GM23338 (cell line): ENCODE data around the gene HEPACAM. TPM values are rescaled to one million over a fixed set of nuclear protein-coding genes. Genes with fewer than 3 reads are reported as not detected.

Source experiments
- ATAC-seq: fragments of 200-7000 bp; cut with Tn5 transposase; 3 replicates; pipeline ENCODE4 v1.9.1; 2020
- DNase-seq: peaks from one replicate; pipeline ENCODE4 v3.0.0-alpha.2; 2015; ENCODE audit warnings: low spot score
- H2AFZ ChIP-seq: fragments of 200-600 bp; sonication (generic); 2 replicates; pipeline ENCODE4 v1.8.0; 2016; ENCODE audit warnings: antibody characterized with exemption, mild to moderate bottlenecking, moderate library complexity
- H3F3A ChIP-seq: fragments of 200-600 bp; sonication (generic); replicated peaks from 2 replicates; pipeline ENCODE4 v1.8.0; 2017; ENCODE audit warnings: antibody characterized with exemption, mixed run types, low read depth
- H3K27ac ChIP-seq: fragments of 200-600 bp; sonication (generic); 2 replicates; pipeline ENCODE4 v1.6.1; 2016; ENCODE audit warnings: low read depth
- H3K27me3 ChIP-seq: fragments of 200-600 bp; sonication (generic); 2 replicates; pipeline ENCODE4 v1.8.0; 2016; ENCODE audit warnings: mild to moderate bottlenecking, mixed run types, moderate library complexity; ENCODE audit not compliant: insufficient read depth
- H3K36me3 ChIP-seq: fragments of 200-600 bp; sonication (generic); 2 replicates; pipeline ENCODE4 v1.8.0; 2016; ENCODE audit warnings: mild to moderate bottlenecking; ENCODE audit not compliant: insufficient read depth
- H3K4me1 ChIP-seq: fragments of 200-600 bp; sonication (generic); 2 replicates; pipeline ENCODE4 v1.8.0; 2016; ENCODE audit warnings: mild to moderate bottlenecking, moderate library complexity; ENCODE audit not compliant: insufficient read depth
- H3K4me2 ChIP-seq: fragments of 200-600 bp; sonication (generic); 2 replicates; pipeline ENCODE4 v1.7.1; 2017; ENCODE audit warnings: mixed run types
- H3K4me3 ChIP-seq: fragments of 200-600 bp; sonication (generic); 2 replicates; pipeline ENCODE4 v1.6.1; 2016; ENCODE audit warnings: mixed run types
- H3K79me2 ChIP-seq: fragments of 200-600 bp; sonication (generic); replicated peaks from 2 replicates; pipeline ENCODE4 v1.8.0; 2017; ENCODE audit warnings: mild to moderate bottlenecking; ENCODE audit not compliant: insufficient read depth
- H3K9me2 ChIP-seq: fragments of 200-600 bp; sonication (generic); 2 replicates; pipeline ENCODE4 v1.8.0; 2017; ENCODE audit not compliant: insufficient read depth
- H4K20me1 ChIP-seq: fragments of 200-600 bp; sonication (generic); replicated peaks from 2 replicates; pipeline ENCODE4 v1.8.0; 2017; ENCODE audit warnings: mild to moderate bottlenecking; ENCODE audit not compliant: insufficient read depth
- H3K27ac Mint-ChIP-seq: 2 replicates; pipeline ENCODE4 v1.8.0; 2020; ENCODE audit warnings: inconsistent platforms, mild to moderate bottlenecking, moderate library complexity, mixed read lengths
- H3K27me3 Mint-ChIP-seq: 3 replicates; pipeline ENCODE4 v1.8.0; 2022; ENCODE audit warnings: low read depth, mild to moderate bottlenecking, moderate library complexity, mixed read lengths, inconsistent platforms; ENCODE audit not compliant: insufficient read depth, poor library complexity
- H3K36me3 Mint-ChIP-seq: 3 replicates; pipeline ENCODE4 v1.8.0; 2021; ENCODE audit warnings: low read depth, mild to moderate bottlenecking, inconsistent platforms, moderate library complexity, mixed read lengths
- H3K4me1 Mint-ChIP-seq: 3 replicates; pipeline ENCODE4 v1.8.0; 2020; ENCODE audit warnings: mild to moderate bottlenecking, inconsistent platforms, mixed read lengths
- H3K4me3 Mint-ChIP-seq: 3 replicates; pipeline ENCODE4 v1.8.0; 2021; ENCODE audit warnings: moderate library complexity, mild to moderate bottlenecking, inconsistent platforms, mixed read lengths
- H3K9me3 Mint-ChIP-seq: 3 replicates; pipeline ENCODE4 v1.8.0; 2020; ENCODE audit warnings: moderate library complexity, mild to moderate bottlenecking, inconsistent platforms, mixed read lengths
- CREB1 ChIP-seq: fragments of 250-450 bp; sonication (Bioruptor Pico); IDR thresholded peaks from 2 replicates; pipeline ENCODE4 v1.5.0; 2020; ENCODE audit warnings: low read depth, mild to moderate bottlenecking, moderate library complexity
- CTCF ChIP-seq, 2 experiments: fragments of 200-600 bp in 1 of 2; sonication (generic) in 1 of 2; conservative IDR thresholded peaks; 2 replicates each; pipeline versions ENCODE4 v1.5.1 to v1.6.1; 2016 to 2017; ENCODE audit warnings: antibody characterized with exemption in 2 of 2, low read depth in 2 of 2, mild to moderate bottlenecking in 2 of 2, moderate library complexity in 1 of 2
- ETS1 ChIP-seq: IDR thresholded peaks from 2 replicates; pipeline ENCODE4 v1.6.1; 2016; ENCODE audit warnings: antibody characterized with exemption
- EZH2 ChIP-seq: fragments of 200-600 bp; sonication (generic); IDR thresholded peaks from one replicate; pipeline ENCODE4 v1.8.0; 2017; ENCODE audit warnings: antibody characterized with exemption, mild to moderate bottlenecking, low read depth; ENCODE audit not compliant: unreplicated experiment
- EZH2phosphoT487 ChIP-seq: fragments of 200-600 bp; sonication (generic); IDR thresholded peaks from one replicate; pipeline ENCODE4 v1.8.1; 2018; ENCODE audit warnings: antibody characterized with exemption; ENCODE audit not compliant: unreplicated experiment
- JUNB ChIP-seq: IDR thresholded peaks from one replicate; pipeline ENCODE4 v1.6.1; 2016; ENCODE audit warnings: antibody characterized with exemption; ENCODE audit not compliant: unreplicated experiment
- POLR2AphosphoS5 ChIP-seq: IDR thresholded peaks from 2 replicates; pipeline ENCODE4 v1.6.1; 2016; ENCODE audit warnings: antibody characterized with exemption, low read depth
- REST ChIP-seq: IDR thresholded peaks from one replicate; pipeline ENCODE4 v1.6.1; 2018; ENCODE audit warnings: antibody characterized with exemption; ENCODE audit not compliant: unreplicated experiment
- STAT1 ChIP-seq: IDR thresholded peaks from one replicate; pipeline ENCODE4 v1.6.1; 2016; ENCODE audit warnings: antibody characterized with exemption; ENCODE audit not compliant: unreplicated experiment
- ZNF331 ChIP-seq: fragments of 250-450 bp; sonication (Bioruptor Pico); IDR thresholded peaks from 2 replicates; pipeline ENCODE4 v1.5.0; 2020; ENCODE audit warnings: low read depth, mild to moderate bottlenecking, moderate library complexity
- polyA plus RNA-seq: library from polyadenylated mRNA; unstranded; fragments of >200 nt; fragmentation: Nextera tagmentation; extraction: Ambion mirVana; gene quantifications from 2 replicates; pipeline ENCODE4 v1.2.1, GENCODE V29; 2016
- total RNA-seq: library from RNA; depleted of rRNA; stranded (reverse); fragments of >200 nt; shearing (Covaris generic); gene quantifications from 2 replicates; pipeline ENCODE4 v1.2.3, GENCODE V29; 2014

HEPACAM gene
- total and polyA plus RNA-seq, 2 experiments from 2014 or later = 0.17 TPM; not detected in 1

GRCh38 chr11:124870430-124870829 is 65.4 kb downstream of the HEPACAM start (continued):
- TF ChIP-seq CTCF (conservative IDR thresholded peaks at IDR 0.05; ENCODE audit: low read depth in 2 of 2) (no peak), JUNB (no peak), REST (no peak), STAT1 (no peak), CREB1 (CRISPR knock-in tag) (no peak), POLR2AphosphoS5 (no peak), EZH2 (no peak)

- Histone ChIP-seq H2AFZ (no peak overlapping the region), H3K79me2 (no peaks in the 10 kb centered on the region), H4K20me1 (peaks cover 14% of the 10 kb centered on the region), H3F3A (no peaks in the 10 kb centered on the region), H3K4me2 (no peak overlapping the region), H3K36me3 (no peaks in the 10 kb centered on the region), H3K9me2 (no peaks in the 10 kb centered on the region), H3K27me3 (peaks cover 100% of the 10 kb centered on the region), H3K4me3 (no peak overlapping the region), H3K27ac (no peak overlapping the region), H3K4me1 (peaks cover 11% of the 10 kb centered on the region; the same call in 1 of the 2 replicates)
- ATAC-seq (no peak), DNase-seq (no peak)
- Mint-ChIP-seq H3K9me3 (no peaks in the 10 kb centered on the region; the same call in 2 of the 3 replicates), H3K27me3 (peaks cover 98% of the 10 kb centered on the region), H3K4me3 (no peak overlapping the region), H3K4me1 (peaks cover 28% of the 10 kb centered on the region), H3K36me3 (no peaks in the 10 kb centered on the region), H3K27ac (no peak overlapping the region)
- TF ChIP-seq POLR2AphosphoS5 (no peak), EZH2 (peak; percentile 21)
Observed at GRCh38 chr11:124869856-124870387, 65.9 kb downstream of the HEPACAM start.

GRCh38 chr11:124869331-124869730 is 66.5 kb downstream of the HEPACAM start:
- H3K27me3 Mint-ChIP-seq = peaks cover 99% of the 10 kb centered on the region
- TF ChIP-seq POLR2AphosphoS5 (no peak), EZH2phosphoT487 (no peak), STAT1 (no peak), EZH2 (no peak), CTCF (conservative IDR thresholded peaks at IDR 0.05; ENCODE audit: low read depth in 2 of 2) (no peak), ETS1 (no peak), ZNF331 (CRISPR knock-in tag) (no peak)

More at GRCh38 chr11:124869331-124869730, 66.5 kb downstream of the HEPACAM start:
- Histone ChIP-seq H3K9me2 (no peaks in the 10 kb centered on the region), H2AFZ (no peak overlapping the region), H3K4me1 (peaks cover 11% of the 10 kb centered on the region; the same call in 1 of the 2 replicates), H3K4me2 (peak overlapping the region; percentile 60; the same call in 1 of the 2 replicates), H4K20me1 (peaks cover 20% of the 10 kb centered on the region), H3K79me2 (no peaks in the 10 kb centered on the region), H3K4me3 (peak overlapping the region; percentile 38; the same call in 1 of the 2 replicates), H3K27me3 (peaks cover 100% of the 10 kb centered on the region), H3F3A (no peaks in the 10 kb centered on the region), H3K27ac (no peak overlapping the region), H3K36me3 (no peaks in the 10 kb centered on the region)
- H3K27ac Mint-ChIP-seq = no peak overlapping the region
- H3K4me1 Mint-ChIP-seq = peaks cover 28% of the 10 kb centered on the region
- H3K9me3 Mint-ChIP-seq = no peaks in the 10 kb centered on the region; the same call in 2 of the 3 replicates
- DNase-seq (no peak), ATAC-seq (no peak)
- H3K4me3 Mint-ChIP-seq = peak overlapping the region; percentile 54
- H3K36me3 Mint-ChIP-seq = no peaks in the 10 kb centered on the region
